GM12801 (cell line): ENCODE results near the gene CEACAM18.

Source experiments
- TF ChIP-seq, protein P1 (sequence below): IDR thresholded peaks from one replicate; pipeline ENCODE4 v1.5.1; 2011; ENCODE audit warnings: control low read depth; ENCODE audit not compliant: insufficient read length; ENCODE audit errors: extremely low read depth

Gene CEACAM18

GRCh38 chr19:51530616-51531015 lies 52.3 kb downstream of the CEACAM18 start:
- TF ChIP-seq, protein P1, sequence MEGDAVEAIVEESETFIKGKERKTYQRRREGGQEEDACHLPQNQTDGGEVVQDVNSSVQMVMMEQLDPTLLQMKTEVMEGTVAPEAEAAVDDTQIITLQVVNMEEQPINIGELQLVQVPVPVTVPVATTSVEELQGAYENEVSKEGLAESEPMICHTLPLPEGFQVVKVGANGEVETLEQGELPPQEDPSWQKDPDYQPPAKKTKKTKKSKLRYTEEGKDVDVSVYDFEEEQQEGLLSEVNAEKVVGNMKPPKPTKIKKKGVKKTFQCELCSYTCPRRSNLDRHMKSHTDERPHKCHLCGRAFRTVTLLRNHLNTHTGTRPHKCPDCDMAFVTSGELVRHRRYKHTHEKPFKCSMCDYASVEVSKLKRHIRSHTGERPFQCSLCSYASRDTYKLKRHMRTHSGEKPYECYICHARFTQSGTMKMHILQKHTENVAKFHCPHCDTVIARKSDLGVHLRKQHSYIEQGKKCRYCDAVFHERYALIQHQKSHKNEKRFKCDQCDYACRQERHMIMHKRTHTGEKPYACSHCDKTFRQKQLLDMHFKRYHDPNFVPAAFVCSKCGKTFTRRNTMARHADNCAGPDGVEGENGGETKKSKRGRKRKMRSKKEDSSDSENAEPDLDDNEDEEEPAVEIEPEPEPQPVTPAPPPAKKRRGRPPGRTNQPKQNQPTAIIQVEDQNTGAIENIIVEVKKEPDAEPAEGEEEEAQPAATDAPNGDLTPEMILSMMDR: no peak

- TF ChIP-seq, protein P1: no peak
These were observed 53.3 kb downstream of the CEACAM18 start, which contains the start of gene SIGLEC6 for GRCh38 chr19:51531349-51532315. Gene SIGLEC6 (minus strand): TSS chr19:51531670. CDS start chr19:51531648, 22 bp downstream.

DNA sequence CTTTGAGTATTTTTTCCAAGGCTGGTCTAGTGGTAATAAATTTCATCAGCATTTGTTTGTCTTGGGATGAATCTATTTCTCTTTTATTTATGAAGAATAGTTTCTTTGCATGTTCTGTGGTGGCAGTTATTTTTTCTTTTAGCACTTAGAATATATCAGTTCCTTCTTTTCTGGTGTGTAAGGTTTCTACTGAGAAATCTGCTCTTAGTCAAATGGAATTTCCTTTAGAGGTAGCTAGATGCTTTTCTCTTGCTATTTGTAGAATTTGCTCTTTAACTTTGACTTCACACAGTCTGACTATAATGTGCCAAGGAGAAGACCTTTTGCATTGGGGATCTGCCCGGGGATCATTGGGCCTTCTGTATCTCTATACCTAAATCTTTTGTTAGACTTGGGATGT lies 57.2 kb downstream of the CEACAM18 start:
- TF ChIP-seq, protein P1: no peak

- TF ChIP-seq, protein P1: no peak
These were observed 61.6 kb downstream of the CEACAM18 start for GRCh38 chr19:51539821-51540366.
